GM19025 (cell line): ENCODE results near the gene GSE1.

ENCODE experiments used
- ATAC-seq: cut with Tn5 transposase; IDR thresholded peaks from one replicate; pipeline ENCODE4 v1.9.1; 2021; ENCODE audit warnings: mild to moderate bottlenecking, low read depth, moderate library complexity; ENCODE audit not compliant: unreplicated experiment

The GSE1 gene

DNA sequence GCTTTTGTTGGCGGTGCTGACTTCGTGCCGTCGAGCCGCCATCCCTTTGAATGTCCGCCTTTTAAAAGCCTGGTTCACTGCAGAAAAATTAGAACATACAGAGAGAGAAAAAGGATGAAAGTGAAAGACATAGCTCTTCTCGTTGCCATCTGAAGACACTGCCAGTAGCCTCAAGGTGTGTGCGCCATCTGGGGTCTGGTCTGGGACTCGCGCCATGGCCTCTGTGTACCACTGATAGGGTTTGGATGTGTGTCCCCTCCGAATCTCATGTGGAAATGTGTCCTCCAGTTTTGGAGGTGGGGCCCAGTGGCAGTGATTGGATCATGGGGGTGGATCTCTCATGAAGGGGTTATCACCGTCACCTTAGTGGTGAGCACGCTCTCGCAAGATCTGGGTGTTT, 15.5 kb downstream of the GSE1 start:
- ATAC-seq: no peak

GRCh38 chr16:85629326-85629725, 16.2 kb downstream of the GSE1 start:
- no peak for ATAC-seq

DNA sequence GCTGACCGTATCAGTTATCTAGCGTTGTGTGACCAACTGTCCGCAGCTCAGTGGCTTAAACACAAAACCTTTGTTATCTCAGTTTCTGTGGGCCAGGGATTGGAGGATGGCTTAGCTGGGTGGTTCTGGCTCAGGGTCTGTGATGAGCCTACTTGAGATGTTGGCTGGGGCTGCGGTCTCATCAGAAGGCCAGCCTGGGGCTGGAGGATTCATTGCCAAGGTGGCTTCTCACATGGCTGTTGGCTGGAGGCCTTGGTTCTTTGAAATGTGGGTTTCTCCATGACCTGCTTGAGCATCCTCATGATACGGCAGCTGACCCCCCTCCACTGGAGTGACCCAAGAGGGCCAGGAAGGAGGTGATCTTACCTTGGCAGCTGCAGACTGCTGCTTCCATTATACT, 16.7 kb downstream of the GSE1 start:
- ATAC-seq: no peak

DNA sequence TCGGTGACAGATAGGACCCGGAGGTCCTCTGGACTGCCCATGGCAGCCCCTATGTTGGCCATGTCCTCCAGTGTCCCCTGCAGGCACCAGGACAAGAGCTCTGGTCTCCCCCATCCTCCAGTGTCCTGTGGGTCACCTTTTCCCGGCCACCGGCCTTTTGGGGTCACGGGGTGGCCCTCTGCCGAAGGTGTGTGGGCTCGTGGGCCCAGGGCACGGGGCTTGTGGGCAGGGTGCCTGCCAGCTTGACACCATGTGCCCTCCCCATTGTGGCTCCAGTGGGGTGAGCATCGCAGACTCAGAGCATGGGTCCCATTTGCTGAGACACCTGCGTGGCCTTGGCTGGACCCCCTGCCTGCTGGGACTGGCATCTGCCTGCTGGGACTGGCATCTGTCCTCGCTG, 18.1 kb downstream of the GSE1 start:
- no peak for ATAC-seq

GRCh38 chr16:85631802-85632393, 18.8 kb downstream of the GSE1 start:
- ATAC-seq: no peak

DNA sequence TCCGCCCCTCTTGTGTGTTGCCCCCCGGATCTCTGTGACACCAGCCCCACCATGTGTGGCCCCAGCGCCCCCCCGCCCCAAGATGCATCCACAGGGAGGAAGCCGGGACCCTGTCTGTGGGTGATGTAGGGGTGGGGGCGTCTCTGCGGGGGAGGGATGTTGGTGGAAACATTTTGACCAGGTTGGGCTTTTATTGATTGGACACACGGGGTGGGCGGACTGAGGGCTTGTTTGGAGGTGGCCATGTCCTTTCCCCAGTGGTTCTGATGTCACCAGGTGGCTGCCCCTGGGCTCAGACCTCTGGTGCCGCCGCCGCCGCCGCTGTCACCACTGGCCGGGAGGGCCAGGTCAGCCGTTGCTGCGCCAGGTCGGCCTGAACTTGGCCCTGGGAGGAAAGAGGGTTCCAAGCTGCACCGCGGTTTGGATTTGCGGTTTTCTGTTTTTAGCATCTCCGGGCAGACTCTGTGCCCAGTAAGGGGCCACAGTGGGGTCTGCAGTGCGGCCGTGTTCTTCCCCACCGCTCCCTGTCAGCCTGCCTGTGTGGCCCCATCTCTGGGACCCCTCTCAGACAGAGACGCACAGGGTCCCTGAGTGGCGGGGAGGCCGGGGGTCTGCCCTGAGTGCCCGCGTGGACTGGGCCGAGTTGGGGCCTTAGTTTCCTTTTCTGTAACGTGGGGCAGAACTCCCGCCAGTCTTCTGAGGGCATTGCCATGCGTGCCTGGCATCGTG, 19.8 kb downstream of the GSE1 start:
- ATAC-seq: no peak

- ATAC-seq: no peak
Measured at GRCh38 chr16:85633438-85633743, 20.3 kb downstream of the GSE1 start.

DNA sequence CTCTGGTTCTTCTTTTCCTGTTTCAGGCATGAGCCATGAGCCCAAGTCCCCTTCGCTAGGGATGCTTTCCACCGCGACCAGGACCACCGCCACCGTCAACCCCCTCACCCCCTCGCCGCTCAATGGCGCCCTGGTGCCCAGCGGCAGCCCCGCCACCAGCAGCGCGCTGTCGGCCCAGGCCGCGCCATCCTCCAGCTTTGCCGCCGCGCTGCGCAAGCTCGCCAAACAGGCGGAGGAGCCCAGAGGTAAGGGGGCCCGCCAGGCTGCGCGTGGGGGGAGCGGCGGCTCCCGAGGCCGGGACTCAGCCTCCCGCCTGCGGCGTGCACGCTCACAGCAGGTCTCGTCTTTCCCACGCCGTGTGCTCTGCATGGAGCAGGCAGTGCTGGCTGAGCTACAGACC, 20.8 kb downstream of the GSE1 start:
- ATAC-seq: no peak

DNA sequence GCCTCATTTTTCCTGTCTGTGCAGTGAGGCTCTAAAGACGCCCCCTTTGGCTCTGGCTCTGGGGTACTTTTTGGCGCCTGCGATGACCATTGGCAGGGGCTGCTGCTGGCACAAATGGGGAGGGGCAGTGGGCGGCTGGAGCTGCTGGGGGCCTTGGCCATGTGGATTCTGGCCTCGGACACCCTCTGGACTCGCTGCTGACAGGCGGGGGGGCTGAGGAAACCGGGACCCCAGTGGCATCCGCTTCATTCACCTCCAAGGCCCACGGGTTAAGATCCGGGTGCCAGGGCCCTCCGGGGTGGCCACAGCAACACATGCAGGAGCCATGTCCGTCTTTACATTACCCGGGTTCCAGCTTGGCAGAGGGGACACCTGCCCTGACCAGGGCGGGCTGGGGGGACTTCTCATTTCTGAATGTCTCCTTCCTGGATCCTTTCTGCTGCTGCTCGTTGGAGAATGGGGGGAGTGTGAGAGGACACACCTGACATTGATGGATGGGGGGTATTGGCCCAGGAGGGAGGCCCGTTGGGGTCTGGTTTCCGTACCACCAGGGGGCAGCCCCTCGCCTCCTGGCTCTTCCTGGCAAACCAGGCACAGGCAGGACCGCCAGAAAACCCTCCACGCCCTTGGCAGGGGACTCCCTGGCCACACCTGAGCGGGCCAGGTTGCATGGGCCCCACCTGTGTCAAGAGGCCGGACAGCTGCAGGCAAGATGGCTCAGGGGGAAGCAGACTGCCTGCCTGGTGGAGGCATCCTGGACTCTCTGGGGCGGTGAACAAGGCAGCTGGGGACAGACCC, 21.8 kb downstream of the GSE1 start:
- ATAC-seq: no peak

DNA sequence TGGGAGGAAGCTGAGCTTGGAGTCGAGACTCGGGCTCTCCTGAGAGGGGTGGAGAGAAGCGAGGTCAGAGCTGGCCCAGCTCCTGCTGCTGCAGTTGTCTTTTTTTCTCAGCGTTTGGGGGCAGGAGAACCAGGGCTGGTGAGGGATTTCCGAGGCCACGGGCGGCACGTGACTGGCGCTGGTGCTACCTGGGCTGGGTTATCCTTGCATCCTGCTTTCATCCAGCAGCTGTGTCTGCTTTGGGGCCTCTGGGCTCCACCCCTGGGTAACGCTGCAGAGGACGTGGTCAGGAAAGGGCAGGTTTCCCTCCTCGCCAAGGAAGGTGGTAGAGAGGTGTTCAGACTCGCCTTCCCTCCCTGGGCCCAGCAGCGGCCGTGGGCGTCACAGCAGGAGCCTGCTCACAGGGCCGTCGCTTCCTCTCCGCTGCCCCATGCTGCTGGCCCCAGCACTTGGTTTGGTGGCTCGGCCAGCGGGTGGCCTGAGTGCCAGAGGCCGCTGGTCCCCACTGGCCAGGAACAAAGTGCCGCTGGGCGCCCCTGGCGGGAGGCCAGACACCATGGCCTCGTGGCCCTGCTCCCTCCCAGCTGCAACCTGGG, 22.5 kb downstream of the GSE1 start:
- no peak for ATAC-seq

- no peak for ATAC-seq
Measured at GRCh38 chr16:85636234-85636812, 23.2 kb downstream of the GSE1 start.

- no peak for ATAC-seq
Measured at GRCh38 chr16:85637061-85637807, 24.1 kb downstream of the GSE1 start.

DNA sequence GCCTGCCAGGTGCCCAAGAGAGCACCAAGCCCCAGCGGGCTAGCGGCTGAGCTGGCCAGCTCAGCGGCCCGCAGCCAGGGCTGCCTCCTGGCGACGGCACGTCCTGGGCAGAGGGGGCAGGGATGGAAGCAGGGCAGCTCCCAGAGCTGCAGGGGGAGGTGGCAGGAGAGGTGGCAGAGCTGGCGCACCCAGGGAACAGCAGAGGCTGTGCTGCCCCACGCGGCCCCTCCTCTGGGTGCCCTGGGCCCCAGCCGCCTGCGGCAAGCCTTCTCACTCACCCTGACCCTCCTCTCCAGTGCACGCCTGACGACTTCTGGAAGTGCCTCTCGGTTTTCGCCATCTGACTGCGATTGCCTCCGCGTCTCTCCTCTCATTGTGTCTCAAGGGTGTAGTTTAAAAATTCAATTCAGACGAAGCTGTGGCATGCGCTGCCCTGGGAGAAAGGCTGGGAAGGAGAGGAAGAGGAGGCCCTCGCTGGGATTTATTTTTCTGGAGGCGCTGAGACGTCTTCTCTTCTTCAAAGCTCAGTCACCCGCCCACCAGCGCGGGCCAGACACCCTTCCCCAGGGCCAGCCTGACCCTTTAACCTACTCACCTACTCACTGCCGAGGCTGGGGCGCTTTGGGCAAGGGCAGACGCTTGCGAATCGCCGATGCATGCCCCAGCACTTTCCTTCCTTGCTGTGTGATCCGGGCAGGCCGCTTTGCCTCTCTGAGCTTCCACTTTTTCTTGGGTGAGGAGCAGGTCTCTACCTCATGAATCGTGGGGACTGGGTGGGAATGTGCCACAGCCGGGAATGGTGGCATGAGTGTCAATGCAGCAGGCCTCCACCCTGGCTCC, 24.9 kb downstream of the GSE1 start:
- no peak for ATAC-seq

- ATAC-seq: no peak
Measured at GRCh38 chr16:85638695-85639409, 25.7 kb downstream of the GSE1 start.

- ATAC-seq: no peak
Measured at GRCh38 chr16:85639529-85640253, 26.6 kb downstream of the GSE1 start.

DNA sequence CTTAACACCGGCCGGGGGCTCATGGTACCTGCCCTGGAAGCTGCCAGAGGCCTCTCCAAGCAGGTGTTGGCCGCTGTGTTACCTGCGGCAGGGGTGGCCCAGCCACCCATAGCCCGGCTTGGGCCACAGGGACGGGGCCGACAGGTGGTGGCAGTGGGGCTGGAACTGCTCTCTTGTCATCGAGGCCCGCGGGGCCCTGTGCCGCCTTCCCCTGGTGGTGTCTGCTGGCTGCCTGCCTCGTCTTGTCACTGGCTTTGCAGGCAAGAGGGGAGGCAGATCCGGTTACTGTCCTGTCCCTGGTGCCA, 27.1 kb downstream of the GSE1 start:
- ATAC-seq: no peak

DNA sequence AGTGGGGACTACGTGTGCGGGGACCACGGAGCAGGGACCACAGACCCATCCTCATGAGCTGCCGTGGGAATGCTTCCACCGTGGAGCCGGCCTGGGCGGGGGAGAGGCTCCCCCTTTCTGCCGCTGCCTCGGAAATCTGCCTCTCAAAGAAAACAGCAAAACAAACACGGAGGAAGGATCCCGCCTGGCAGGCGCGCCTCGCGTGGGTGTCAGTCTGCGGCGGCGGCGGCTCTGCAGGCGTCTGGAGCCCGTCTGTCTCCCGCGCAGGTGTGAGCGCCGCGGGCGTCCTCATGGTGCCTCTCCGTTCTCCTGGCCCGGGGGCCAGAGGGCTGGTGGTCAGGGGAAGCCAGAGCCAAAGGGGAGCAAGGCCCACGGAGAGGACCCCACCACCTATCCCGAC, 27.5 kb downstream of the GSE1 start:
- ATAC-seq: no peak

DNA sequence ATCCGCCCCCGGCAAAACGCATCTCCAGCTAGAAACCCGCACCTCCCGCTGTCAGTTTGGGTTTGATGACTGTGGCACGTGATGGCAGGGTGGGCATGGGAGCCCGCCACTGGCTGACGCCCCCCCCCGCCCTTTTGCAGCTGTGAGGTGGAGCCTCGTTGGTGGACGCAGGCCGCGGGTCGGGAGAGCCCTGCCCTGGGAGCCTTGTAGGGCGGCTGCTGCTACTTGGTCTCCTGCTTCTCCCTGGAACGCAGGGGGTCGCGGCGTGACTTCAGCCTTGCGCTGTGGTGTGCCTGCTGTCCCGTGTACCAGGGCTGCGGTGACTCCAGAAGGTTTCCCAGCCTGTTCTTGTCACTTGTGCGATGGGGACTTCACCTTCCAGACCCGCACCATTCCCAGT, 28.2 kb downstream of the GSE1 start:
- no peak for ATAC-seq
